Natural killer cell (primary cell): Measurements from ENCODE around the gene ADIRF. TPM values are rescaled to one million over a fixed set of nuclear protein-coding genes. Genes with fewer than 3 reads are reported as not detected.
"Not testable (repeated sequence)": the region's sequence is repeated elsewhere in the genome, so short reads cannot be mapped to it uniquely, and the experiment has no call there.

Source experiments
- ATAC-seq, 3 donors: fragments of 150-1000 bp in 2 of 3; fragments of 200-7000 bp in 1 of 3; cut with Tn5 transposase; 1 replicate in 1 of 3; 2 replicates in 2 of 3; pipeline ENCODE4 v1.10.0; 2021; ENCODE audit warnings: mild to moderate bottlenecking in 2 of 3, moderate library complexity in 2 of 3
- DNase-seq, 2 donors: peaks; one replicate each; pipeline versions ENCODE4 v3.0.0 to v3.0.0-alpha.2; 2013 to 2021; ENCODE audit warnings: mixed read lengths in 1 of 2
- H3K27ac ChIP-seq: one replicate; pipeline ENCODE4 v1.5.1; 2013; ENCODE audit warnings: mild to moderate bottlenecking, low read length
- H3K27me3 ChIP-seq: one replicate; pipeline ENCODE4 v1.6.1; 2013; ENCODE audit warnings: low read length; ENCODE audit not compliant: control insufficient read depth, insufficient read depth
- H3K36me3 ChIP-seq: one replicate; pipeline ENCODE4 v1.6.1; 2013; ENCODE audit warnings: low read length; ENCODE audit not compliant: control insufficient read depth, insufficient read depth
- H3K4me1 ChIP-seq: one replicate; pipeline ENCODE4 v1.6.1; 2013; ENCODE audit warnings: low read length; ENCODE audit not compliant: control insufficient read depth, insufficient read depth
- H3K4me3 ChIP-seq: one replicate; pipeline ENCODE4 v1.5.1; 2013; ENCODE audit warnings: low read length
- H3K9me3 ChIP-seq: one replicate; pipeline ENCODE4 v1.6.1; 2013; ENCODE audit warnings: low read length; ENCODE audit not compliant: control insufficient read depth, insufficient read depth
- H3K27ac Mint-ChIP-seq, 2 donors: one replicate each; pipeline ENCODE4 v1.8.0; 2022; ENCODE audit warnings: mild to moderate bottlenecking in 2 of 2, mixed read lengths in 2 of 2, moderate library complexity in 1 of 2
- H3K27me3 Mint-ChIP-seq, 2 donors: one replicate each; pipeline ENCODE4 v1.8.0; 2022; ENCODE audit warnings: low read depth in 2 of 2, mixed read lengths in 2 of 2
- H3K36me3 Mint-ChIP-seq: one replicate; pipeline ENCODE4 v1.8.0; 2022; ENCODE audit warnings: mixed read lengths
- H3K4me1 Mint-ChIP-seq, 2 donors: one replicate each; pipeline ENCODE4 v1.8.0; 2022; ENCODE audit warnings: mixed read lengths in 2 of 2
- H3K4me3 Mint-ChIP-seq: one replicate; pipeline ENCODE4 v1.8.0; 2022; ENCODE audit warnings: mild to moderate bottlenecking, moderate library complexity, mixed read lengths
- H3K9me3 Mint-ChIP-seq, 2 donors: one replicate each; pipeline ENCODE4 v1.8.0; 2022; ENCODE audit warnings: mixed read lengths in 2 of 2
- CTCF ChIP-seq: fragments of 200-600 bp; IDR thresholded peaks from one replicate; pipeline ENCODE4 v1.8.0; 2022; ENCODE audit warnings: antibody characterized with exemption
- WGBS: methylation state at CpG from one replicate; pipeline ENCODE4 v1.1.7; 2013; ENCODE audit warnings: missing lambda C conversion rate; ENCODE audit not compliant: insufficient coverage; 5-methylcytosine and 5-hydroxymethylcytosine counted together
- intact Hi-C: fragments of 100-400 bp; cut with micrococcal nuclease; formaldehyde crosslinking; loops from one replicate; pipeline ENCODE4 v1.14.2; 2022
- total RNA-seq, 4 donors: library from RNA; stranded (reverse); fragments of 120-200 nt in 1 of 4; gene quantifications; one replicate each; pipeline versions ENCODE4 v1.2.3 to v1.2.4, GENCODE V29; 2013 to 2022

ADIRF gene
- total RNA-seq, 3 donors from 2014 or later (not counting 1 experiment from before 2014, with no cell fraction given), result not detected

- no peak overlapping the region for H3K27ac ChIP-seq
Observed at GRCh38 chr10:86992929-86993328, 24.6 kb downstream of the ADIRF start.

GRCh38 chr10:86999802-87000403, 31.6 kb downstream of the ADIRF start:
- intact Hi-C loops, H3K36me3 ChIP-seq, H3K27me3 ChIP-seq, H3K27ac Mint-ChIP-seq, H3K4me1 ChIP-seq, H3K36me3 Mint-ChIP-seq, H3K27ac ChIP-seq, H3K4me1 Mint-ChIP-seq, DNase-seq, H3K27me3 Mint-ChIP-seq, H3K4me3 ChIP-seq, H3K4me3 Mint-ChIP-seq, H3K9me3 ChIP-seq, H3K9me3 Mint-ChIP-seq, ATAC-seq: not testable (repeated sequence)
- WGBS, result 69% methylated on average over 4 of the region's 6 CpGs

More at GRCh38 chr10:86992929-86993328, 24.6 kb downstream of the ADIRF start:
- no peak for TF ChIP-seq CTCF
- Histone ChIP-seq H3K4me1 (no peaks in the 10 kb centered on the region), H3K36me3 (no peaks in the 10 kb centered on the region), H3K9me3 (no peaks in the 10 kb centered on the region), H3K4me3 (no peak overlapping the region), H3K27me3 (no peaks in the 10 kb centered on the region)
- 100% methylated on average over 1 of the region's 2 CpGs for WGBS
- intact Hi-C loops, result no loop called here
- DNase-seq, result no peak
- no peaks in the 10 kb centered on the region for H3K4me1 Mint-ChIP-seq
- H3K36me3 Mint-ChIP-seq, result no peaks in the 10 kb centered on the region
- no peak overlapping the region for H3K27ac Mint-ChIP-seq
- no peak overlapping the region for H3K4me3 Mint-ChIP-seq
- ATAC-seq, result no peak
- peaks cover 25 to 39% of the 10 kb centered on the region in 2 donors for H3K27me3 Mint-ChIP-seq
- no peaks in the 10 kb centered on the region for H3K9me3 Mint-ChIP-seq

- Histone ChIP-seq H3K36me3 (no peaks in the 10 kb centered on the region), H3K9me3 (no peaks in the 10 kb centered on the region), H3K27ac (no peak overlapping the region), H3K4me3 (no peak overlapping the region), H3K4me1 (no peaks in the 10 kb centered on the region), H3K27me3 (no peaks in the 10 kb centered on the region)
- Mint-ChIP-seq H3K4me1 (no peaks in the 10 kb centered on the region), H3K27me3 (peaks cover 4 to 8% of the 10 kb centered on the region in 2 donors), H3K36me3 (no peaks in the 10 kb centered on the region), H3K9me3 (no peaks in the 10 kb centered on the region), H3K27ac (no peak overlapping the region), H3K4me3 (no peak overlapping the region)
- 90% methylated on average over 1 of the region's 3 CpGs for WGBS
- ATAC-seq (no peak), DNase-seq (no peak)
- TF ChIP-seq CTCF, result no peak
- intact Hi-C loops, result no loop called here
Observed at GRCh38 chr10:87000491-87000890, 32.2 kb downstream of the ADIRF start.

- WGBS, result no CpG with 5 or more reads among the region's 1 CpG
- H3K27me3 ChIP-seq, H3K36me3 Mint-ChIP-seq, H3K36me3 ChIP-seq, DNase-seq, H3K4me3 ChIP-seq, H3K4me3 Mint-ChIP-seq, H3K9me3 Mint-ChIP-seq, H3K4me1 ChIP-seq, H3K27ac ChIP-seq, intact Hi-C loops, H3K27me3 Mint-ChIP-seq, H3K4me1 Mint-ChIP-seq, ATAC-seq, H3K9me3 ChIP-seq, H3K27ac Mint-ChIP-seq: not testable (repeated sequence)
Observed at GRCh38 chr10:87007124-87007523, 38.8 kb downstream of the ADIRF start.

GRCh38 chr10:87007674-87008073, 39.4 kb downstream of the ADIRF start:
- H3K4me3 Mint-ChIP-seq, H3K36me3 Mint-ChIP-seq, H3K36me3 ChIP-seq, H3K27ac Mint-ChIP-seq, H3K9me3 ChIP-seq, H3K27me3 ChIP-seq, H3K4me1 Mint-ChIP-seq, DNase-seq, ATAC-seq, H3K4me1 ChIP-seq, H3K4me3 ChIP-seq, H3K9me3 Mint-ChIP-seq, H3K27me3 Mint-ChIP-seq, H3K27ac ChIP-seq, intact Hi-C loops: not testable (repeated sequence)
- WGBS, result 100% methylated on average over 1 of the region's 6 CpGs

GRCh38 chr10:87008303-87008702, 40.0 kb downstream of the ADIRF start:
- WGBS, result 98% methylated on average over 4 of the region's 7 CpGs
- intact Hi-C loops, H3K27ac ChIP-seq, H3K27me3 Mint-ChIP-seq, DNase-seq, H3K27ac Mint-ChIP-seq, H3K36me3 Mint-ChIP-seq, H3K9me3 ChIP-seq, H3K9me3 Mint-ChIP-seq, H3K36me3 ChIP-seq, ATAC-seq, H3K4me1 Mint-ChIP-seq, H3K4me1 ChIP-seq, H3K27me3 ChIP-seq, H3K4me3 ChIP-seq, H3K4me3 Mint-ChIP-seq: not testable (repeated sequence)
